Right ventricle myocardium superior (tissue), 1 donor: ENCODE results near the gene PODXL2. TPM values are rescaled to one million over a fixed set of nuclear protein-coding genes. Genes with fewer than 3 reads are reported as not detected.
"Not testable (repeated sequence)": the region's sequence is repeated elsewhere in the genome, so short reads cannot be mapped to it uniquely, and the experiment has no call there.

Experiments
- ATAC-seq: fragments of 200-7000 bp; cut with Tn5 transposase; one replicate; pipeline ENCODE4 v1.9.1; 2020; ENCODE audit warnings: mild to moderate bottlenecking; ENCODE audit not compliant: poor library complexity
- DNase-seq: peaks from one replicate; pipeline ENCODE4 v3.0.0-alpha.2; 2020
- intact Hi-C: fragments of 100-400 bp; cut with DNase I; formaldehyde crosslinking; loops from one replicate; pipeline ENCODE4 v1.11.2; 2022
- total RNA-seq: library from RNA; stranded (reverse); fragmentation: NEBNext Ultra II Directional; extraction: Animal tissue kit (Norgen Biotek cat#: 25700); gene quantifications from one replicate; pipeline ENCODE4 v1.2.1, GENCODE V29; 2021
- donor health status: DM: no; HTN: yes; CAD: no; lungs with severe emphysema.

PODXL2 gene
- total RNA-seq, 1 donor from 2014 or later = 0.94 TPM

DNA sequence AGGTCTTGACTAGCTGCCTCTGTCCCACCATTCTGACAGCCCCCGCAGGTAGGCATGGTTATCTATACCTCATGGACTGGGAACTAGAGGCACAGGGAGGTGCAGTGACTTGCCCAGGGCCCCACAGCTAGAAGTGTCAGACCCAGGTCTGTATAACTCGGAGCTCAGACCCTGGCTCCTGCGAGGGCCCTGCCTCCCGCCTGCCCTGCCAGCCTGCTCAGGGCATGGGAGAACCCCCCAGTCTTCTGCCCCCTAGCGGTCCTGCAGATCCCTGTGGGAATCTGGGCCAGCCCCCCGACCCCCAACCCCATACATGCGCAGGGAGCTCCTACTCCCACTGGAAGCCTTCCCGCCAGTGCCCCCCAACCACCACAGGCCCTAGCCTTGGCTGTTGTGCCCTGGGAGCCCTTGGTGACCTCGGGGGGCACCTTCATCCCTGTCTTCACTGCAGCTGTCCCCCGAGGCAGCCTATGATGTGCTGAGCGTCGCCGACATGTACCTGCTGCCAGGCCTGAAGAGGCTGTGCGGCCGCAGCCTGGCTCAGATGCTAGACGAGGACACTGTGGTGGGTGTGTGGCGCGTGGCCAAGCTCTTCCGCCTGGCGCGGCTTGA lies 50.7 kb downstream of the PODXL2 start:
- intact Hi-C loops = no loop called here
- ATAC-seq = no peak
- peak; percentile 36 for DNase-seq

DNA sequence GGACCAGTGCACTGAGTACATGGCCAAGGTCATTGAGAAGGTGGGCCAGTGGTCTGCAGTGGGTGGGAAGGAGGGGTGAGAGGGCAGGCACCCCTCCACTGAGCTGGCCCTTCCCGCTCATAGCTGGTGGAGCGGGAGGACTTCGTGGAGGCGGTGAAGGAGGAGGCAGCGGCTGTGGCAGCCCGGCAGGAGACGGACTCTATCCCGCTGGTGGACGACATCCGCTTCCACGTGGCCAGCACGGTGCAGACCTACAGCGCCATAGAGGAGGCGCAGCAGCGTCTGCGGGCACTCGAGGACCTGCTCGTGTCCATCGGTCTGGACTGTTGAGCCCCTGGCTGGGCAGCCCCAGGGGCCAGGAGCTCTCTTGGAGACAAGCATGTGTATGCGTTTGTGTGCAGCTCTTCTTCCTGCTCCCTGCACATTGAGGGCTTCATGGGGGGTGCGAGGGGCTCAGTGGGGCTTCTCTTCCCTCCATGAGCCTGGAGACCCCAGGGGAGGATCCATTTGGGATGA lies 51.2 kb downstream of the PODXL2 start:
- no peak for ATAC-seq
- DNase-seq = peak; percentile 30
- intact Hi-C loops = no loop called here

DNA sequence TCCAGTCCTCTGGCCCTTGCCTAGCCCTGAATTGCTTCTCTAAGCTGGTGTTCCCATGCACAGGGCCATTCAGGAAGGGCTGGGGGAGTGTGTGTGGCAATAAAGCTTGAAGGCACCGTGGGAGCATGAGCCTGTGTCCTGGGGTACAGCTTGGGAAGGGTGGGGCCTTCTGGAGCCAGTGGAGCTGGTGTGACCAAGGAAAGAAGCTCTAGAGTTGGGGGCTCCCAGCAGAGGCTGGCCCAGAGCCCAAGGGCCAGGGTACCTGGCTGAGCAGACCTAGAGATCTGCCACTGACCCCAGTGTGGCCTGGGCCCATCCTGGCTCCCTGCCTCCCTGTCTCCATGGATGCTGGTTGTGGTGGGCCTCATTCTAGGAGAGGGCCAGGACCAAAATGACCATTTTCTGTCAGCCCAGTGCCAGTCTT lies 51.8 kb downstream of the PODXL2 start:
- DNase-seq = peak; percentile 24
- intact Hi-C loops = no loop called here
- ATAC-seq = no peak

DNA sequence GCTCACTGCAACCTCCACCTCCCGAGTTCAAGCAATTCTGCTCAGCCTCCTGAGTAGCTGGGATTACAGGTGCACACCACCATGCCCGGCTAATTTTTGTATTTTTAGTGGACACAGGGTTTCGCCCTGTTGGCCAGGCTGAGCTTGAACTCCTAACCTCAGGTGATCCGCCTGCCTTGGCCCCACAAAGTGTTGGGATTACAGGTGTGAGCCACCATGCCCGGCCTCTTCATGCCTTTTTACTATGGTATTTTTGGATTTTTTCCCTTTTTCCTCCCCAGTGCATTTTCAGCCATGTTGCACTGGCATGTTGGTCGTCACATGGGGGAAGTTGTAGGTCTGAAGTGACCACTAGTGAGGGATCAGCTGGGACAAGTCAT lies 53.2 kb downstream of the PODXL2 start:
- ATAC-seq, intact Hi-C loops: not testable (repeated sequence)
- peak; percentile 15 for DNase-seq

DNA sequence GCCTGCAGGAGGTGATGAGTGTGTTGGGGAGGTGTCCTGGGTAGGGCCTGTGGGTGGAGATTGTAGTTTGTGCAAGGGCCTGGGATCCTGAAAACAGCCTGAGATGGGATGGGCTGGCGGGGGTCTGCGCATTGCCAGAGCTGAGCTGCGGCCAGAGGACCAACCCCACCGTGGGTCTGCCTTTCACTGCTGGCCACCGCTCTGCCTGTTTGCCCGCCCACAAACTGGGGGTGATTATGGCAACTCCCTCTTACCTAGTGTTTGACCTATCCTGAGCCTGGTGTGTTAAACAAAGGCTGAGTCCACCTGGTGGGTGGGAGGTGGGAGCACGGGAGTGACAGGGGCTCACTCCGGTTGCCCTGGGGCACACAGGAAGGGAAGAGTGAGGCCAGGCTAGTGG lies 53.6 kb downstream of the PODXL2 start:
- peak; percentile 39 for DNase-seq
- ATAC-seq = no peak
- intact Hi-C loops = no loop called here

DNA sequence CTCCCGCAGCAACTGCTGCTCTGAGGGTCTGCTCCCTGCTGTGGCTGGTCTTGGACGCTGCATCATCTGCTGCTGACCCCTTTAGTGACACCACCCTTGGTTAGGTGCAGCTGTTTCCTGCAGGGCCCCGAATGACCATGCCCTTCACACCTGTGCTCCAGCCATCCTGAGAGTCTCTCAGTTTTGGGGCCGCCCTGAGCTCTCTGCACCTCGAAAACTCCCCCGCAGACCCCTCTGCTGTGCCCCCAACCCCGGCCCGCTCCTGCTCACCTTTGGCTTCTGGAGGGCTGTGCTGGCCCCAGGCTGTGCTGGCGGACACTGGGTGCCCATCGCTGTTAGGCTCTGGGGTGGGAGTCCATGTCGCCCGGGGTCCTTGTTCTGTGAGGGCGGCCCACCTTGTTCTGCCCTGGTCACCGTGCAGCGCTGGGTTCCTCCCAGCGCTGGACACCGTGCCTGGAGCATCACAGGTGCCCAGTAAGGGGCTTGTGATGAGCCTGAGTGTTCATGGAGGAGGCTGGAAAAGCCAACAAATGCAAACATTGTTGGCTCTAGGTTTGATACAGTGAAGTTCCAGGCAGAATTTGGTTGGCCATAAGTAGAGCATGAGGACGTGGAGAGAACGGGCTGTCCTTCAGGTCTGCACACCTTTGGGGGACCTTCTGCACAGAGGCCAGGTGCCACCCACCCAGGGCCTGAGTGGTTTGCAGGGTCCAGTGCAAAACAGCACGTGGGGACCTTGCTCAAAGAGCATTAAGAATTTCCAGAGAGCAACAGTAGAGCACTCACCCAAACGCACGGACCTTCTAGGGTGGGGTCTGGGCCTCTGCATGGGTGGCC lies 56.1 kb downstream of the PODXL2 start:
- DNase-seq = peak; percentile 31
- intact Hi-C loops = no loop called here
- no peak for ATAC-seq

DNA sequence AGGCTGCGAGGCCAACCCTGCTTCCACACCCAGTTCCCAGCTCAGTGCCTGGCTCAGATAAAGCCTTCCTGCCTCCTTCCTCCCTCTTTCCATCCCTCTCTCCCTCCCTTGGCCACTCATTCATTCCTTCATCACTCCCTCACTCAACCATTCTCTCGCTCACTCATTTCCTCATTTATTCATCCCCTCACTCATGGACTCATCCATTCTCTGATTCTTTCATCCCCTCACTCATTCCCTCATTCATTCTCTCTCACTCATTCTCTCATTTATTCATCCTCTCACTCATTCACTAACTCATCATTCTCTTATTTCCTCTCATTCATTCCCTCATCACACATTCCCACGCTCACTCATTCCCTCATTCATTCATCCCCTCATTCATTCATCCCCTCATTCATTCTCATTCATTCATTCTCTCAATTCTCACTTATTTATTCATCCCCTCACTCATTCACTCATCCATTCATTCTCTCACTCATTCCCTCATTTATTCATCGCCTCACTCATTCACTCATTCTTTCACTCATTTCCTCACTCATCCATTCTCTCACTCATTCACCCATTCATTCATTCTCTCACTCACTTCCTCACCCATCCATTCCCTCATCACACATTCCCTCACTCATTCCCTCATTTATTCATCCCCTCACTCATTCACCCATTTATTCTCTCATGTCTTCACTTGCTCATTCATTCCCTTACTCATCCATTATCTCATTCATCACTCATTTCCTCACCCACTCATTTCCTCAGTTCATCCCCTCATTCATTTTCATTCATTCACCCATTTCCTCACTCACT lies 56.9 kb downstream of the PODXL2 start:
- no peak for DNase-seq
- ATAC-seq = no peak
- intact Hi-C loops = no loop called here

DNA sequence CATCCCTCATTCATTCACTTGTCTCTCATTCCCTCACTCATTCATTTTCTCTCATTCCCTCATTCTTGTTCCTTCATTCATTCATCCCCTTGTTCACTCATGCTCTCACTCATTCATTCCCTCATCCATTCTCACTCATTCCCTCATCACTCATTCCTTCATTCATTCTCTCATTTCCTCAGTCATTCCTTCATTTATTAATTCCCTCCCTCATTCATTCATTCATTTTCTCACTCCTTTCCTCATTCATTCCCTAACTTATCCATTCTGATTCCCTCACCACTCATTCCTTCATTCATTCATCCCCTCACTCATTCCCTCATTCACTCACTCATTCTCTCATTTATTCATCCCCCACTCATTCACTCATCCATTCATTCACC lies 57.5 kb downstream of the PODXL2 start:
- ATAC-seq (no peak), DNase-seq (no peak)
- intact Hi-C loops = no loop called here

DNA sequence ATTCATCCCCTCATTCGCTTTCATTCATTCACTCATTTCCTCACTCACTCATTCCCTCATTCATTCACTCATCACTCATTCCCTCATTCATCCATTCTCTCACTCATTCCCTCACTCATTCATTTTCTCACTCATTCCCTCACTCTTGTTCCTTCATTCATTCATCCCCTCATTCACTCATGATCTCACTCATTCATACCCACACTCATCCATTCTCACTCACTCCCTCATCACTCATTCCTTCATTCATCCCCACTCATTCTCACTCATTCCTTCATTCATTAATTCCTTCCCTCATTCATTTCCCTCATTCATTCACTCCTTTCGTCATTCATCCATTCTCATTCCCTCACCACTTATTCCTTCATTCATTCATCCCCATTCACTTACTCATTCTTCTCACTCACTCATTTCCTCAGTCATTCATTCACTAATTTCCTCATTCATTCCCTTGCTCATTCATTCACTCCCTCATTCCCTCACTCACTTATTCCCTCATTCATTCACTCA lies 58.3 kb downstream of the PODXL2 start:
- ATAC-seq (no peak), DNase-seq (no peak)
- intact Hi-C loops = no loop called here

DNA sequence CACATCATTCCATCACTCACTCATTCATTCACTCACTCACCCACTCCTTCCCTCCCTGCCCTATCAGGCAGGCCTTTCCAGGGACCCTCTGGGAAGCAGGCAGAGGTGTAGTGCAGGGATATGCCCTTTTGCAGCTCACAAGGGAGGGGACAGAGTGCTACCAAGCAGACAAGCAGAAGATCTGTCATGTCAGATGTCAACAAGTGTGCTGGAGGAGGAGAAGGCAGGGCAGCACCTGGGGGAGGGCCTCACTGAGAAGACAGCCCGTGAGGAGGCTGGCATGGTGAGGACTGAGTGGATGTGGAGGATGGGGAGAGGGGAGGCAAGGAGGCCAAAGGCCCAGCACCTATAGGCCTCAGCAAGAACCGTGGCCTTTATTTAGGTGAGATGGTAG lies 59.0 kb downstream of the PODXL2 start:
- ATAC-seq = no peak
- DNase-seq = peak; percentile 4
- intact Hi-C loops = no loop called here

DNA sequence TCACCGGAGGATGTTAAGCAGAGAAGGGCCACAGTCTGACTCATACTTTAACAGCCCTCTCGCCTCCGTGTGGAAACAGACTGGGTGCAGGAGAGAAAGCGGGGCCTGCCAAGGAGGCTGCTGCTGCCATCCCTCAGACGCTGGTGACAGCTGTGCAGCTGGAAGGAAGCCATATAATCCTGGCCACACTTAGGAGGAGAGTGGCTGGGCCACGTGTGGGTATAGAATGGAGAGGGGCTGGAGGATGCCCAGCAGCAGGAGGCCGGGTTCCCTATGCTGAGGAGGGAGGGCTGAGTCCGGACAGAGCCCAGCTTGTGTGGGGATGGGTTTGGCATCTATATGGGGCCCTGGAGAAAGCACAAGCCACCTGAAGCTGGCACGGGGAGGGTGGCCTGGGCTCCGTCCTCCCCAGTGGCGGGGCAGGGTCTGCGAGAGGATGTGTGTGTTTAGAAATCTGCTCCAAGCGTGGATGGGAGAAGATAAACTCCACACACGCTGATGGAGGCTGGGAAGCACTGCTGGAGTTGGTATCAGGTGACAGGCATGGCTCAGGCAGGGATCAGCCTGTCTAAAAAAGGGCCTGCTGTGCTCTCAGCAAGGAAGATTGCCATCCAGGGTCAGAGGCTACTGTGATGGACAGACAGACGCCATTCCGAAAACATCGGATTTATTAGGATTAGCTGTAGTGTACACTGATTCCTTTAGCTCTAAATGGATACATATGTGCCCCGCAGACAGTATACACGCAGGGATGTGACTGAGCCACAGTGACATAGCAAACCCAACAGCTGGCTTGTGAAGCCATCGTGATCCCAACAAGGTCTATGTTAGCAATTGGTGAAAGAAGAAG lies 59.7 kb downstream of the PODXL2 start:
- ATAC-seq = peak; percentile 56
- DNase-seq = peak; percentile 48
- intact Hi-C loops = no loop called here

DNA sequence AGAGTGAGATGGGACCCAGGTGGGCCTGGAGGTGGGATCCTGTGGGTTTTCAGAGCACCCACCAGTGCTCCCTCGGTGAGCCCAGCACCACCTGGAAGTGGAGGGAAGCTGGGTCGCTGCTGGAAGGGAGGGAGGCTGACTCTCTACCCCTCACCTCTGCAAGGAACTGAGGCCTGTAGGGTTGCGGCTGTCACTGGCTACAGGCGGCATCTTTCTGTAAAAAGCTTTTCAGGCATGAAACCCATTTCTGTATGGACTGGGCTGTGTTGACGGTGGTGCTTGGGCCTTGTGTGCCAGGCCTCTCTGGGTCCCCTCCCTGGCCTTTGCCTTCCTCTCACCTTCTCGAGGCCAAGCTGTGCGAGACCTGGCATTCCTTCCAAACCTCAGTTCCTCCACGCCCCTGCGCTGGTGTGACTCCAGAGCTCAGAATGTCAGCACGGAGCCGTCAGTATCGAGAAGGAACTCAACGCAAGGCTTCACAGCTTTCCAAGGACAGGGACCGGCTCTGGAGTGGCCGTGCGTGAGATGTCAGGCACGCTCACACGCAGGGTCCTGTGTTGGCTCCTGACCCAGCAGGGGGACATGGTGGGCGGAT lies 60.4 kb downstream of the PODXL2 start:
- DNase-seq = peak; percentile 34
- intact Hi-C loops = no loop called here
- ATAC-seq = no peak

DNA sequence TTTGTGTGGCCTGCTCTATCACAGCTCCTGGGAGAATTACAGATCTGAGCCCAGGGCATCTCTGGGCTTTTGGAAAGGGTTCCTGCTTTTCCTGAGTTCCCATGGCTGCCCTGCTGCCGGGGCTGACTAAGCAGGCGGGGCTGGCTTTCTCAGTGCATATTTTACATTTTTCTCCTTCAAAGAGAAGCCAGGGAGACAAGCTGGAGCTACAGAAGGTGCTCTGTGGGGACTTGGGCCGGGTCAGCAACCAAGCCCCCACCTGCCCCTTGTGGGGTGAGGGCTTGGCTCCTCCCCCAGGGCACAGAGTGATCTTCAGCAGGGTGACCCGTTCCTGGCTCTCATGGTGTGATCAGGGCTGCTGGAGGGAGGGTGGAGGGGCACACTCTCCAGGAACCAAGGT lies 61.1 kb downstream of the PODXL2 start:
- intact Hi-C loops = no loop called here
- ATAC-seq (no peak), DNase-seq (peak; percentile 32)

DNA sequence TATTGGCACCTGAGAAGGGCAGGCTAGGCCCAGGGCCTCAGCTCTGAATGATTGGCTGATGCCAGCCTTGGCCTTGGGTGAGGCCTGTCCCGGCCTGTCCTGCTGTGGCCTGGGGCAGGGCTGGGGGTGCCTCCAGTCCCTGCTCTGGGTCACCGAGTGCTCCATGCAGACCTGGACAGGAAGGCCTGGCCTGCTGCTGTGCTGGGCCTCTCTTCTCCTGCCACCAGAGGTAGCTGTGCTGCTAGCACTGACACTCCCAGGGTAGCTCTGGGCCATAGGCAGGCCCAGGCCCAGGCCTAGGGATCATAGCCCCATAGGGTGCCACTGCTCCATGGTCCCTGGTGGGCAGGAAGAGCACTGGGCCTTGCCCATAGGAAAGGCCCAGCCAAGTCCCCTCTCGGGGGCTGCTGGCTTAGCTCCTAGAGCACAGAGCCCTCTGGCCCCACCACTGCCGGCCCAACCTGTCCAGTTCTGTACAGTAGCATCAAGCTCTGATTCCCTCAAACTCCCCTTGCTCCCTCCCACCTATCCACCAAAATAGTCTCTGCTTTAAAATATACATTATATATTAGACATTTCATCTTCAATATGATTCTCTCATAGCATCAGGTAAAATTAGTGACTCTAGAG lies 62.0 kb downstream of the PODXL2 start:
- intact Hi-C loops = no loop called here
- ATAC-seq = peak; percentile 51
- peak; percentile 51 for DNase-seq

DNA sequence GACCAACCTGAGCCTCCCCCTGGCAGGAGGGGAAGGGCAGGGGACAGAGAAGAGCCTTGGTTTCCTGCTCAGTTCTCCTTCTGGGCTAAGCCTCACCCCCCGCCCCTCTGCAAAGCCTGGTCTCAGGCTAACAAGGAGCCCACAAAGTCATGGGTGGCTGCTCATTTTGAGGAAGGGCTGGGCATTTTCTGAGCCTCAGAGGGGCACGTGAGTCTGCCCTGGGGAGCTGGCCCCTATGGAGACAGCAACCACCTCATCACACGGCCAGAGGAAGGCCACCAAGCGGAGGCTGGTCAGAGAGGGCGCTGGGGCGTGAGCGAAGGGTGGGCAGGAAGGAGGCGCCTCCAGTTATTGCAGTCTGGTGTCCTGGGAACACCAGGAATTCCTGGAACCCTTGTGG lies 62.5 kb downstream of the PODXL2 start:
- intact Hi-C loops = no loop called here
- DNase-seq = peak; percentile 24
- ATAC-seq = no peak

DNA sequence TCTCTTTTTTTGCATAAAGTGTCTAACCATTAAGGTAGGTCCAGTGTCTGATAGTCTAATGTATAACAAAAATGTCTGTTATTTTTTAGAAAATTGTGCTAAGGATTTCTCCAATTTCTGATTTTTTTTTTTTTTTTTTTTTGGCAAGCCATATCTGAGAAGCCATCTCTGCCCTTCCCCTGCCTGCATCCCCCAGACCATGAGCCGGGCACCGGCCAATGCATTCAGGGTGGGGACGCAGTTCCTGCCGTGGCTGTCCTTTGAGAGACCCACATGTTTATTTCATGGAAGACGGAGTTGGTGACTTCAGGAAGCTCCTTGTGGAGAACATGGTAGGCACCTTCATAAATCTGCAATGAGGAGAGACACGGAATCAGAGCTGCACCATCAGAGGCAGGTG lies 63.0 kb downstream of the PODXL2 start:
- no peak for ATAC-seq
- DNase-seq = peak; percentile 12
- intact Hi-C loops = no loop called here

DNA sequence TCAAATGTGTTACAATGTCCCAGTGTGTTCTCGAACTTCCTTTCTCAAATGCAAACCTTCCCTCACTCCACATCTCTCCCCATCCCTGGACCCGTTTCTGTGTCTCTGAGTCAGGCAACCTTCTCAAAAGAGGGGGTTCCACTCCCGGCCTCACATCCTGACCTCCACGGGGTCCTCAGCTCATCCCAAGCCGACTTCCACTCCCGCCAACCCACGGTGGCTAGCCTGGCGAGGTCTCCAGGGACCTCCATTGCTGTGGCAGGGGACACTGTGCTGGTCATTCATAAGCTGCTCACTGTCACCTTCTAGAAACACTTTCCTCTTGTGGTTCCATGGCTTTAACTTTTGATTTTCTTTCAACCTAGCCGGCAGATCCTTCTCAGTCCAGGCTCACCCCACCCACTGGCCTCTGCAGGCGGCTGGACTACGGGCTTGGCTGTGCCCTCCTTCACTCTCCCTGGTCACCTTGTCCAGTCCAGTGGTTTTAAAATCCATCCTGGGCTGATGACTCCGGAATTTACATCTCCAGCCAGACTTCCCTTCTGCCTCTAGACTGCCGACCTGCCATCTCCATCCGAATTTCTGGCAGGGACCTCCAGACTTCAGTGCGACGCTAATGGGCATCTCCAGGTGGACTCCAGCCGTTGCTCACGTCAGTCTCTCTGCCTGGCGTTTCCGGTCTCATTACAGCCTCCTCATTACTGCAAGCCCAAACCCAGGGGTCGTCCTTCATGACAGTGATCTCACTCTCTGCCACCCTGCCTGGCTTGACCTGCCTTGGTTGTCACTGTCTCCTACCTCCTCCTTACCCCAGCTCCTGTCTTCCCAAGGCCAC lies 63.7 kb downstream of the PODXL2 start:
- no peak for ATAC-seq
- intact Hi-C loops = no loop called here
- DNase-seq = peak; percentile 9
